ENCODE results near the gene DISP3. TPM values are rescaled to one million over a fixed set of nuclear protein-coding genes. Genes with fewer than 3 reads are reported as not detected.

Gene DISP3
- total and polyA plus RNA-seq, 4 donors = 0.04 to 0.18 (median 0.07) TPM; not detected in 1

- DNase-seq (no peak), ATAC-seq (ENCODE audit: insufficient read depth, low FRiP score) (no peak)
- no peak overlapping the region for H3K4me3 ChIP-seq
- WGBS, 2 donors = 74 to 79% methylated on average over 2 of the region's 2 CpGs
- H3K27ac ChIP-seq (ENCODE audit: low read depth in 1 of 2, low read length in 1 of 2) = no peak overlapping the region
- no peak overlapping the region for H3K9ac ChIP-seq (ENCODE audit: insufficient read depth in 1 of 2, low read length in 2 of 2)
- no peak for TF ChIP-seq CTCF (IDR thresholded peaks at IDR 0.05; ENCODE audit: control extremely low read depth, extremely low read depth)
- no peaks in the 10 kb centered on the region for H3K4me1 ChIP-seq (ENCODE audit: control insufficient read depth in 5 of 5, insufficient read depth in 5 of 5, low read length in 5 of 5)
- H3K9me3 ChIP-seq (ENCODE audit: control insufficient read depth in 4 of 4, insufficient read depth in 3 of 4, low read length in 3 of 4) = peaks cover 0 to 29% (median 18%) of the 10 kb centered on the region in 4 donors
- H3K36me3 ChIP-seq (ENCODE audit: control insufficient read depth in 4 of 4, insufficient read depth in 4 of 4, low read length in 4 of 4) = no peaks in the 10 kb centered on the region
- no peaks in the 10 kb centered on the region for H3K27me3 ChIP-seq (ENCODE audit: control insufficient read depth in 3 of 3, insufficient read depth in 3 of 3, low read length in 2 of 3)
Observed at GRCh38 chr1:11507309-11507708, 28.4 kb downstream of the DISP3 start.

GRCh38 chr1:11513681-11514080, 34.7 kb downstream of the DISP3 start:
- H3K27ac ChIP-seq (ENCODE audit: low read depth in 1 of 2, low read length in 1 of 2) = no peak overlapping the region
- 90 to 92% methylated on average over 1 of the region's 1 CpG for WGBS, 2 donors

GRCh38 chr1:11514366-11514765, 35.4 kb downstream of the DISP3 start:
- Histone ChIP-seq H3K9ac (ENCODE audit: insufficient read depth in 1 of 2, low read length in 2 of 2) (no peak overlapping the region), H3K36me3 (ENCODE audit: control insufficient read depth in 4 of 4, insufficient read depth in 4 of 4, low read length in 4 of 4) (no peaks in the 10 kb centered on the region), H3K27me3 (ENCODE audit: control insufficient read depth in 3 of 3, insufficient read depth in 3 of 3, low read length in 2 of 3) (no peaks in the 10 kb centered on the region), H3K4me1 (ENCODE audit: control insufficient read depth in 5 of 5, insufficient read depth in 5 of 5, low read length in 5 of 5) (no peaks in the 10 kb centered on the region), H3K27ac (ENCODE audit: low read depth in 1 of 2, low read length in 1 of 2) (no peak overlapping the region), H3K9me3 (ENCODE audit: control insufficient read depth in 4 of 4, insufficient read depth in 3 of 4, low read length in 3 of 4) (peaks cover 0 to 3% (median 0%) of the 10 kb centered on the region in 4 donors), H3K4me3 (no peak overlapping the region)
- WGBS, 2 donors = 81 to 85% methylated on average over 4 of the region's 4 CpGs
- no peak for TF ChIP-seq CTCF (IDR thresholded peaks at IDR 0.05; ENCODE audit: control extremely low read depth, extremely low read depth)
- DNase-seq = no peak
- no peak for ATAC-seq (ENCODE audit: insufficient read depth, low FRiP score)

More at GRCh38 chr1:11513681-11514080, 34.7 kb downstream of the DISP3 start:
- ATAC-seq (ENCODE audit: insufficient read depth, low FRiP score) (no peak), DNase-seq (no peak)
- peaks cover 0 to 3% (median 0%) of the 10 kb centered on the region in 4 donors for H3K9me3 ChIP-seq (ENCODE audit: control insufficient read depth in 4 of 4, insufficient read depth in 3 of 4, low read length in 3 of 4)
- H3K4me3 ChIP-seq = no peak overlapping the region
- H3K4me1 ChIP-seq (ENCODE audit: control insufficient read depth in 5 of 5, insufficient read depth in 5 of 5, low read length in 5 of 5) = no peaks in the 10 kb centered on the region
- H3K27me3 ChIP-seq (ENCODE audit: control insufficient read depth in 3 of 3, insufficient read depth in 3 of 3, low read length in 2 of 3) = no peaks in the 10 kb centered on the region
- no peak for TF ChIP-seq CTCF (IDR thresholded peaks at IDR 0.05; ENCODE audit: control extremely low read depth, extremely low read depth)
- no peaks in the 10 kb centered on the region for H3K36me3 ChIP-seq (ENCODE audit: control insufficient read depth in 4 of 4, insufficient read depth in 4 of 4, low read length in 4 of 4)
- H3K9ac ChIP-seq (ENCODE audit: insufficient read depth in 1 of 2, low read length in 2 of 2) = no peak overlapping the region

All from lung (tissue), 12 donors.